GM18907 (cell line): ENCODE data around the gene IFT25.
A peak's percentile ranks its signal among the peaks of the same experiment; 100 is the strongest.
"Not testable (repeated sequence)": the region's sequence is repeated elsewhere in the genome, so short reads cannot be mapped to it uniquely, and the experiment has no call there.

Experiments
- ATAC-seq: cut with Tn5 transposase; IDR thresholded peaks from one replicate; pipeline ENCODE4 v1.9.1; 2021; ENCODE audit warnings: mild to moderate bottlenecking, moderate library complexity; ENCODE audit not compliant: unreplicated experiment

IFT25 gene

DNA sequence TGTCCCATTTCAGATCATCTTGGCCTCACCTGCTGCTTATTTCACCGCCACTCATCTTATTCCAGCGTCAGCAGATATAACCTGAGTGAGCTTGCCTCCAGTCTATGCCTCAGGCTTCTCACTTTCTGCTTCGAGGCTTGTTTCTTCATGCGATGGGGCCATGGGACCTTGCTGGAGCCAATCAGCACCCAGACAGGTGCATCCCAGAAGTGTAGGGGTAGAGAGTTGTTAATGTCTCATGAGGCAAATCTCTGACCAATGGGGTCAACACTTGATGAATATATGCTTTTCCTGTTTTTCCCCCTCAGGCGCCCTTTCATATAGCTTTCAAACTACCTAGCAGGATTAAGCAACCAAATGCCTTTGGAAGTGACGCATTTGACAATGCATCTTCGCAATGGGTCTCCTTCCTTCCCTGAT, 55.0 kb downstream of the IFT25 start:
- peak; percentile 4 for ATAC-seq

DNA sequence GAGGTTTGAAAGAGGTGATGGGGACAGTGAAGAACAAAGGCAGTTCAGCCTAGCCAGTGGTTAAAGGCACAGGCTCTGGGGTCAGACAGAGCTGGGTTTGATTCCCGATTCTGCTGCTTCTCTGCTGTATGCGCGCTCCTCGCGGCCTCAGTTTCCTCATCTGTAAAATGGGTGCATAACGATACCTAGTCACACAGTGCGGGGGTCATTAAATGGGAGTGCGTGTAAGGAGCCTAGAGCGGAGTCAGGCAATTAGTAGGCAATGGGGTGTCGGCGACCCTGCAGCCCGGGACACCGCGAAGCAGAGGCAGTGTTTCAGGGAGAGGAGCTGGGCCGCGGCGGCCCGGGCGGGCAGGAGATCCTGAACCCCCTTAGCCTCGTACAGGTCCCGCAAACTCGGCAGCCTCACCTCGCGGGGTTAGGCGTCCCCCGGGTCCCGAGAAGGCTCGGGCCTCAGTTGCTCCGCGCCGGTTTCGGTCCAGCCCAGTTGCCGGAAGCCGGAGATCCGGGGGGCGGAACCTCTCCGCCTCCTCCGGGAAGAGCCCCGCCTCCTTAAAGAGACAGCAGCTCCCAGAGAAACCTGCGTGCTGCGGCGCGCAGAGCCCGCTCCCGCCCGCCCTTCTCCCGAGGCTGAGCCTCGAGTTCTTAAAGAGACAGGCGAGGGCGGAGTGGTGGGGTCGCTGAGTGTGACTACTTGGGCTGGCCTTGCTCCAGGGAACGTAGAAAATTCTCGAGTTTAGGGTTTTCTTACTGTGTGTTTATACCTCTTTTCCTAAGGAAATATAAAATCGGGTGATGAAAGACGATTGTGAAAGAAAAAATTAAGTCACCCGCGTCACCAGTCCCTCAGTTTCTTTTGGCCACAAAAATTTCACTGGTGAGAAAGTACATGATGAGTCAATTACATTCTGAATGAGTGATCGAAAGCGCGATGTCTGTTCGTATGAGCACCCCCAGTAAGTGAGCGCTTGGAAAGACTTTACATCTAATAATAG, 55.9 kb downstream of the IFT25 start, which contains the start of gene YIPF1:
Gene YIPF1 (minus strand): TSS at position 494 of the 995 bp plus-strand sequence. CDS start 860 bp downstream, outside the sequence.
- peak; percentile 82 for ATAC-seq

GRCh38 chr1:53888681-53889080, 56.8 kb downstream of the IFT25 start:
- no peak for ATAC-seq

DNA sequence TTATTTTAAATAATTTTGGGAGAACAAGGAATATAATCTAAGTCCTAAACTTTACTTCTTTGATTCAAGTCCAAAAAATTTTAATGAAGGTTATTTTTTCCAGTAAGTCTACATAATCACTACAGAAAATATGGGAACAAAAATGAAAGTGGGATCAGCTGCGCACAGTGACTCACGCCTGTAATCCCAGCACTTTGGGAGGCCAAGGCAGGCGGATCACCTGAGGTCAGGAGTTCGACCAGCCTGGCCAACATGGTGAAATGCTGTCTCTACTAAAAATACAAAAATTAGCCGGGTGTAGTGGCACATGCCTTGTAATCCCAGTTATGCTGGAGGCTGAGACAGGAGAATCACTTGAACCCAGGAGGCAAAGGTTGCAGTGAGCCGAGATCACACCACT, 61.9 kb downstream of the IFT25 start:
- ATAC-seq, result not testable (repeated sequence)

DNA sequence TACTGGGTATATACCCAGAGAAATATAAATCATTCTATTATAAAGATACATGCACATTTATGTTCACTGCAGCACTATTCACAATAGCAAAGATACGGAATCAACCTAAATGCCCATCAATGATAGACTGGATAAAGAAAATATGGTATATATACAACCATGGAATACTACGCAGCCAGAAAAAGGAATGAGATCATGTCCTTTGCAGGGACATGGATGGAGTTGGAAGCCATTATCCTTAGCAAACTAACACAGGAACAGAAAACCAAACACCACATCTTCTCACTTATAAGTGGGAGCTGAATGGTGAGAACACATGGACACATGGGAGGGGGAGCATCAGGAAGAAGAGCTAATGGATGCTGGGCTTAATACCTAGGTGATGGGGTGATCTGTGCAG, 63.6 kb downstream of the IFT25 start:
- not testable (repeated sequence) for ATAC-seq

DNA sequence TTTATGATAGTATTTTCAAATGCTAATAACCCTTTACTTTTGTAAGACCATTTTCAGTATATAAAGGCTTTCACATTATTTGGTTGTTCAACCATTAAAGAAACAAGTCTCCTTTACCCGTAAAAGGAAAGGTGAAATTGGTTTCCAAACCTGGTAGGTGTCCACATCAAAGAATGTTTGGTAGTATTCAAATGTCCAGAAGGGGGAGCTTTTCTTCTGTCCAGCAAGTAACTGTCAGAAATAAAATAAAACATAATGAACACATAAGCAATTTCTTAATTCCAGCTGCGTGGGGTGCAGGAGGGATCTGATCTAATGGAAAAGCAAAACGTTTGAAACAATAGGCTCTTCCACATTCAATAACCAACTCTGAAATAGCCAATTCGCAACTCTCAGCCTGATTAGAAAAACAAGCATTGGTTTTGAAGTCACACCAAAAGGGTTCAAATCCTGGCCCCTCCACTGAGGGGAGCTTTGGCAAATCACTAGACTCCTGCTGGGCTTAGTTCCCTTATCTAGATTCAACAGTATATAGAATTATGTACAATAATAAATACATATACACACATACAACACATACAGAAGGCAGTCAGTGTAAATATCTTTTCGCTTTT, 66.9 kb downstream of the IFT25 start:
- ATAC-seq, result no peak

- not testable (repeated sequence) for ATAC-seq
Measured at GRCh38 chr1:53875150-53875549, 70.3 kb downstream of the IFT25 start.

DNA sequence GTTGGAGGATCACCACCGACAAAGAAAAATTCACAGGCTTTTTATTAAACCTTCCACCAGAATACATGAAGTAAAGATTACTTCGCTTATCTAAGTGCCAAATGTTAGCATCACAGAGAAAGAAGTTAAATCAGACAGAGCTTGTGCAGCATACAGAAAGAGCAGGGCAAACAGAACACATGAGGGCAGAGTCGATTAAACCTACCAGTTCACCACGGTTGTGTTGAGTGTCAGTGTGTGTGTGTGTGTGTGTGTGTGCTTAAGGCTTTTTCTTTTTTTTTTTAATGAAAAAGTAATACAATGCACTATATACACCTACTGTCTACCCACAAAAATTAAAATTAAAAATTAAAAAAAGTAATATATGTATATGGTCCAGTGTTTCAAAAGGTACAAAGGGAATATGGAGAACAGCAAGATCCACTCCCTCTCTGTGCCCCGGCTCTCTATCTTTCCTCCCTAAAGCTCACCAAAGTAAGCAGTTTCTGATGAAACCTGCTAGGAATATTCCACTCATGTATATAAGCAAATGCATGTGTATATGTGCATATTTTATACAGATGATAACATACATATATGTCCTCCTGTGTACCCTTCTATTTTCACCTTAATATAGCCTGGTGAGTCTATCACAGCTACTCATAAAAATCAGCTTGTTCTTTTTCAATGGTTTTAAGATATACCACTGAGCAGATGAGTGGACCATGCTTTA, 73.6 kb downstream of the IFT25 start:
- no peak for ATAC-seq
